ENCODE measurements around the gene ADGRL3.
A peak's percentile ranks its signal among the peaks of the same experiment; 100 is the strongest.

ADGRL3 gene

GRCh38 chr4:61427818-61428495 is 227.8 kb downstream of the ADGRL3 start:
- no peak for TF ChIP-seq CTCF (IDR thresholded peaks at IDR 0.05; ENCODE audit: low read depth, low read length)
- peak; percentile 29 for DNase-seq (ENCODE audit: low read depth, low spot score)
- no peak overlapping the region for H3K4me3 ChIP-seq (ENCODE audit: low read depth, low read length)
- in situ Hi-C loops (cut with HindIII; ENCODE audit: low sequenced_read_pairs) = no loop called here

- no peak for TF ChIP-seq CTCF (IDR thresholded peaks at IDR 0.05; ENCODE audit: low read depth, low read length)
- in situ Hi-C loops (cut with HindIII; ENCODE audit: low sequenced_read_pairs) = no loop called here
- no peak for DNase-seq (ENCODE audit: low read depth, low spot score)
- no peak overlapping the region for H3K4me3 ChIP-seq (ENCODE audit: low read depth, low read length)
Observed at GRCh38 chr4:61428950-61429349, 228.8 kb downstream of the ADGRL3 start.

- no peak for TF ChIP-seq CTCF (IDR thresholded peaks at IDR 0.05; ENCODE audit: low read depth, low read length)
- DNase-seq (ENCODE audit: low read depth, low spot score) = no peak
- H3K4me3 ChIP-seq (ENCODE audit: low read depth, low read length) = no peak overlapping the region
- in situ Hi-C loops (cut with HindIII; ENCODE audit: low sequenced_read_pairs) = no loop called here
Observed at GRCh38 chr4:61431131-61431530, 231.0 kb downstream of the ADGRL3 start.

- no peak for DNase-seq (ENCODE audit: low read depth, low spot score)
- no peak for TF ChIP-seq CTCF (IDR thresholded peaks at IDR 0.05; ENCODE audit: low read depth, low read length)
- H3K4me3 ChIP-seq (ENCODE audit: low read depth, low read length) = no peak overlapping the region
- in situ Hi-C loops (cut with HindIII; ENCODE audit: low sequenced_read_pairs) = no loop called here
Observed at GRCh38 chr4:61437923-61438322, 237.8 kb downstream of the ADGRL3 start.

- H3K4me3 ChIP-seq (ENCODE audit: low read depth, low read length) = no peak overlapping the region
- TF ChIP-seq CTCF (IDR thresholded peaks at IDR 0.05; ENCODE audit: low read depth, low read length) = no peak
- in situ Hi-C loops (cut with HindIII; ENCODE audit: low sequenced_read_pairs) = no loop called here
- DNase-seq (ENCODE audit: low read depth, low spot score) = no peak
Observed at GRCh38 chr4:61440321-61440720, 240.2 kb downstream of the ADGRL3 start.

- in situ Hi-C loops (cut with HindIII; ENCODE audit: low sequenced_read_pairs) = no loop called here
- DNase-seq (ENCODE audit: low read depth, low spot score) = no peak
Observed at GRCh38 chr4:61442936-61443335, 242.8 kb downstream of the ADGRL3 start.

More at GRCh38 chr4:61442936-61443335, 242.8 kb downstream of the ADGRL3 start:
- no peak overlapping the region for H3K4me3 ChIP-seq (ENCODE audit: low read depth, low read length)
- no peak for TF ChIP-seq CTCF (IDR thresholded peaks at IDR 0.05; ENCODE audit: low read depth, low read length)
